GM23248 (cell line): Measurements from ENCODE around the gene FCN1.

Experiments used
- EZH2 ChIP-seq: fragments of 200-600 bp; sonication (generic); IDR thresholded peaks from 2 replicates; pipeline ENCODE4 v1.6.1; 2018; ENCODE audit warnings: antibody characterized with exemption, mild to moderate bottlenecking; ENCODE audit not compliant: insufficient read depth, poor library complexity, severe bottlenecking
- EZH2phosphoT487 ChIP-seq: fragments of 200-600 bp; sonication (generic); IDR thresholded peaks from 2 replicates; pipeline ENCODE4 v1.6.1; 2018; ENCODE audit warnings: antibody characterized with exemption, moderate library complexity, mild to moderate bottlenecking, low read depth; ENCODE audit not compliant: insufficient read depth

- TF ChIP-seq EZH2phosphoT487 (no peak), EZH2 (no peak)
Observed at GRCh38 chr9:134964271-134965055, 46.8 kb upstream of the FCN1 start.
